HepG2 (cell line): Measurements from ENCODE around the gene MUC4. TPM values are rescaled to one million over a fixed set of nuclear protein-coding genes. Genes with fewer than 3 reads are reported as not detected.

Experiments
- ATAC-seq: fragments of 200-7000 bp; cut with Tn5 transposase; 3 replicates; pipeline ENCODE4 v1.9.1; 2020; ENCODE audit warnings: mild to moderate bottlenecking, moderate library complexity
- BruUV-seq: library from RNA; stranded (reverse); fragments of 400-500 nt; replicated peaks from 2 replicates; lab custom pipeline; 2021; lab: Mats Ljungman, UMichigan
- CTCF ChIA-PET: fragments of 300-600 bp; formaldehyde crosslinking; extraction: SDS; loops from one replicate; lab custom pipeline; 2021; ENCODE audit warnings: low total read pairs, inconsistent platforms, low intra/inter-chr PET ratio; lab: Yijun Ruan, JAX
- POLR2A ChIA-PET: fragments of 350-600 bp; sonication (Branson Sonifier 250); formaldehyde crosslinking; loops from one replicate; lab custom pipeline; 2020; ENCODE audit warnings: antibody characterized with exemption, inconsistent platforms; lab: Yijun Ruan, JAX
- DNase-seq: peaks from one replicate; pipeline ENCODE4 v3.0.0-alpha.2; 2015; ENCODE audit warnings: low spot score
- FAIRE-seq: peaks from 3 replicates; lab custom pipeline; 2011; peaks lifted over from hg19 to GRCh38; lab: Jason Lieb, UNC
- H2AFZ ChIP-seq: one replicate; pipeline ENCODE4 v1.6.1; 2011; ENCODE audit warnings: low read length, inconsistent platforms
- H3K27ac ChIP-seq: fragments of 300-600 bp; 3 replicates; pipeline ENCODE4 v1.8.0; 2011; ENCODE audit warnings: mixed run types, mild to moderate bottlenecking, mixed read lengths, low read length, inconsistent platforms; ENCODE audit not compliant: insufficient read depth; ENCODE audit errors: extremely low read length
- H3K27me3 ChIP-seq, 2 experiments: fragments of 200-600 bp in 1 of 2; 2 replicates in 1 of 2; 3 replicates in 1 of 2; pipeline versions ENCODE4 v1.6.0 to v1.8.0; 2011; ENCODE audit warnings: low read length in 2 of 2, mild to moderate bottlenecking in 2 of 2, moderate library complexity in 2 of 2, inconsistent platforms in 1 of 2; ENCODE audit not compliant: insufficient read depth in 2 of 2, control insufficient read depth in 1 of 2
- H3K36me3 ChIP-seq, 2 experiments: fragments of 200-600 bp in 1 of 2; replicated peaks in 1 of 2; 2 replicates in 1 of 2; 3 replicates in 1 of 2; pipeline versions ENCODE4 v1.5.1 to v1.8.0; 2011; ENCODE audit warnings: low read length in 2 of 2, inconsistent platforms in 1 of 2; ENCODE audit not compliant: insufficient read depth in 2 of 2, control insufficient read depth in 1 of 2
- H3K4me1 ChIP-seq: 2 replicates; pipeline ENCODE4 v1.5.1; 2012; ENCODE audit warnings: low read length, inconsistent platforms; ENCODE audit not compliant: insufficient read depth
- H3K4me2 ChIP-seq: 2 replicates; pipeline ENCODE4 v1.6.0; 2011; ENCODE audit warnings: low read depth, low read length, inconsistent platforms
- H3K4me3 ChIP-seq, 3 experiments: fragments of 200-600 bp in 1 of 3; sonication (generic), shearing (Covaris generic) in 1 of 3; replicated peaks in 1 of 3; 2 replicates each; pipeline ENCODE4 v1.5.1; 2011 to 2016; ENCODE audit warnings: low read length in 3 of 3, inconsistent platforms in 2 of 3, low read depth in 2 of 3, mild to moderate bottlenecking in 2 of 3, control low read depth in 1 of 3, mixed read lengths in 1 of 3; ENCODE audit not compliant: insufficient read depth in 1 of 3
- H3K79me2 ChIP-seq: one replicate; pipeline ENCODE4 v1.6.1; 2011; ENCODE audit warnings: low read length, inconsistent platforms; ENCODE audit not compliant: insufficient read depth
- H3K9ac ChIP-seq: 2 replicates; pipeline ENCODE4 v1.6.0; 2011; ENCODE audit warnings: mild to moderate bottlenecking, low read depth, low read length, inconsistent platforms; ENCODE audit not compliant: insufficient read depth
- H3K9me3 ChIP-seq: 2 replicates; pipeline ENCODE4 v1.5.1; 2012; ENCODE audit warnings: mild to moderate bottlenecking, low read length
- H4K20me1 ChIP-seq: 2 replicates; pipeline ENCODE4 v1.6.0; 2011; ENCODE audit warnings: inconsistent platforms, mild to moderate bottlenecking, low read length, moderate library complexity; ENCODE audit not compliant: insufficient read depth
- BHLHE40 ChIP-seq: IDR thresholded peaks from 2 replicates; pipeline ENCODE4 v1.6.1; 2011; ENCODE audit warnings: low read length, improper control_type of control experiment
- GABPA ChIP-seq, 2 experiments: IDR thresholded peaks; 2 replicates each; pipeline ENCODE4 v1.6.1; 2011 to 2016; ENCODE audit warnings: low read depth in 2 of 2, low read length in 1 of 2, missing biosample characterization in 1 of 2, missing genetic modification characterization in 1 of 2
- GABPB1 ChIP-seq: IDR thresholded peaks from 2 replicates; pipeline ENCODE4 v1.6.1; 2016; ENCODE audit warnings: mild to moderate bottlenecking, missing genetic modification reagents, moderate library complexity, missing compliant biosample characterization
- HDAC2 ChIP-seq: sonication (generic); formaldehyde crosslinking; IDR thresholded peaks from 2 replicates; pipeline ENCODE4 v1.4.0; 2020; ENCODE audit warnings: missing genetic modification reagents
- JUNB ChIP-seq: sonication (generic); formaldehyde crosslinking; IDR thresholded peaks from 2 replicates; pipeline ENCODE4 v1.8.0; 2022; ENCODE audit warnings: missing genetic modification reagents, mild to moderate bottlenecking, borderline replicate concordance
- KAT2B ChIP-seq: fragments of 150-350 bp; IDR thresholded peaks from 2 replicates; pipeline ENCODE4 v1.6.1; 2014; ENCODE audit warnings: low read depth, low read length, borderline replicate concordance
- NFIC ChIP-seq: IDR thresholded peaks from 2 replicates; pipeline ENCODE4 v1.6.1; 2012; ENCODE audit warnings: mild to moderate bottlenecking, low read length, inconsistent platforms
- PREB ChIP-seq: sonication (generic); formaldehyde crosslinking; IDR thresholded peaks from 2 replicates; pipeline ENCODE4 v1.4.0; 2020; ENCODE audit warnings: missing genetic modification reagents
- ZSCAN31 ChIP-seq: sonication (generic); formaldehyde crosslinking; IDR thresholded peaks from 2 replicates; pipeline ENCODE4 v1.5.0; 2020; ENCODE audit warnings: low read depth, mild to moderate bottlenecking, missing genetic modification reagents
- WGBS: methylation state at CpG from one replicate; pipeline ENCODE4 v1.1.6; 2017; ENCODE audit warnings: low lambda C conversion rate; 5-methylcytosine and 5-hydroxymethylcytosine counted together
- in situ Hi-C: cut with HindIII; loops from 2 replicates; pipeline ENCODE4 v1.10.0; 2017; ENCODE audit warnings: low pct_unique_long_range_greater_than_20kb; ENCODE audit not compliant: extremely low pct_ligation_motif_present
- intact Hi-C: fragments of 100-400 bp; cut with micrococcal nuclease; formaldehyde crosslinking; loops from one replicate; pipeline ENCODE4 v1.10.0; 2022; ENCODE audit not compliant: unreplicated experiment
- polyA plus RNA-seq, 8 experiments: library from polyadenylated mRNA; depleted of rRNA in 3 of 8; stranded (reverse) in 7 of 8; unstranded in 1 of 8; fragments of >200 nt; fragmentation: Illumina TruSeq in 4 of 8; extraction: Trizol in 4 of 8; gene quantifications; 2 replicates each; pipeline versions ENCODE4 v1.2.1 to v1.2.3, GENCODE V29; 2011 to 2016; ENCODE audit warnings: low read depth in 4 of 8, missing spikeins in 1 of 8, mixed read lengths in 1 of 8; ENCODE audit not compliant: insufficient read depth in 1 of 8
- total RNA-seq, 5 experiments: library from RNA; depleted of rRNA; stranded (reverse); fragments of >200 nt; fragmentation: Illumina TruSeq; extraction: Trizol; gene quantifications; 2 replicates each; pipeline ENCODE4 v1.2.3, GENCODE V29; 2016; ENCODE audit warnings: low read depth in 1 of 5
- TF ChIP-seq, protein P1 (sequence below): IDR thresholded peaks from 2 replicates; pipeline ENCODE4 v1.6.1; 2012; ENCODE audit warnings: low read depth, low read length, improper control_type of control experiment
- TF ChIP-seq, protein P2 (sequence below): IDR thresholded peaks from 2 replicates; pipeline ENCODE4 v1.6.1; 2016; ENCODE audit warnings: low read depth, borderline replicate concordance
- TF ChIP-seq, protein P3 (sequence below): sonication (generic); formaldehyde crosslinking; IDR thresholded peaks from 2 replicates; pipeline ENCODE4 v1.8.1; 2022; ENCODE audit warnings: mild to moderate bottlenecking, missing genetic modification reagents

The MUC4 gene
- total and polyA plus RNA-seq, 2 of the 13 experiments (the other 11 are each of a cell fraction or from before 2014, with no cell fraction given): not detected

DNA sequence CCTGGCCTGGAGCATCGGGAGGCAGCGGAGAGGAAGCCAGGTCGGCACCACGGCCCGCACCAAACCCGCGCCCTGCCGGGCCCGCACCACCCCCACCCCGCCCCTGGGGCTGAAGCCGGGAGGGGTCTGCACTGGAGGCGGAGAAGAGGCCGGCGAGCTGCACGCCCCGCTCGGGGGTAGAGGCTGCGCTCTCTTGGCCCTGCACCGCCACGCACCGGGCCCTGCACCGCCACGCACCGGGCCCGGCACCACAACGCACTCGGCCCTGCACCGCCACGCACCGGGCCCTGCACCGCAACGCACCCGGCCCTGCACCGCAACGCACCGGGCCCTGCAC, 49.5 kb downstream of the MUC4 start:
- in situ Hi-C loops: no loop called here

More for the DNA sequence above, 49.5 kb downstream of the MUC4 start:
- Histone ChIP-seq H3K27ac (no peak overlapping the region), H3K36me3 (no peaks in the 10 kb centered on the region), H3K4me3 (no peak overlapping the region), H3K4me2 (no peak overlapping the region), H3K27me3 (peaks cover 10 to 56% of the 10 kb centered on the region in 2 experiments; a peak in 4 of 5 replicates), H3K4me1 (no peaks in the 10 kb centered on the region), H4K20me1 (no peaks in the 10 kb centered on the region), H2AFZ (no peak overlapping the region), H3K9me3 (no peaks in the 10 kb centered on the region), H3K9ac (no peak overlapping the region), H3K79me2 (no peaks in the 10 kb centered on the region)
- BruUV-seq: no TSS peak
- FAIRE-seq (no peak), DNase-seq (no peak), ATAC-seq (no peak)
- intact Hi-C loops: no loop called here
- TF ChIP-seq PREB (CRISPR knock-in tag) (no peak), JUNB (CRISPR knock-in tag) (no peak), HDAC2 (CRISPR knock-in tag) (no peak), ZSCAN31 (CRISPR knock-in tag) (no peak), GABPA (IDR thresholded peaks at IDR 0.05; ENCODE audit: low read depth, low read length) (no peak), GABPA (CRISPR knock-in tag; IDR thresholded peaks at IDR 0.05; ENCODE audit: low read depth) (no peak), GABPB1 (CRISPR knock-in tag) (no peak), KAT2B (no peak), NFIC (no peak), BHLHE40 (no peak)
- TF ChIP-seq, protein P1, sequence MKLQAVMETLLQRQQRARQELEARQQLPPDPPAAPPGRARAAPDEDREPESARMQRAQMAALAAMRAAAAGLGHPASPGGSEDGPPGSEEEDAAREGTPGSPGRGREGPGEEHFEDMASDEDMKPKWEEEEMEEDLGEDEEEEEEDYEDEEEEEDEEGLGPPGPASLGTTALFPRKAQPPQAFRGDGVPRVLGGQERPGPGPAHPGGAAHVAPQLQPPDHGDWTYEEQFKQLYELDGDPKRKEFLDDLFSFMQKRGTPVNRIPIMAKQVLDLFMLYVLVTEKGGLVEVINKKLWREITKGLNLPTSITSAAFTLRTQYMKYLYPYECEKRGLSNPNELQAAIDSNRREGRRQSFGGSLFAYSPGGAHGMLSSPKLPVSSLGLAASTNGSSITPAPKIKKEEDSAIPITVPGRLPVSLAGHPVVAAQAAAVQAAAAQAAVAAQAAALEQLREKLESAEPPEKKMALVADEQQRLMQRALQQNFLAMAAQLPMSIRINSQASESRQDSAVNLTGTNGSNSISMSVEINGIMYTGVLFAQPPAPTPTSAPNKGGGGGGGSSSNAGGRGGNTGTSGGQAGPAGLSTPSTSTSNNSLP: no peak
- TF ChIP-seq, protein P2, sequence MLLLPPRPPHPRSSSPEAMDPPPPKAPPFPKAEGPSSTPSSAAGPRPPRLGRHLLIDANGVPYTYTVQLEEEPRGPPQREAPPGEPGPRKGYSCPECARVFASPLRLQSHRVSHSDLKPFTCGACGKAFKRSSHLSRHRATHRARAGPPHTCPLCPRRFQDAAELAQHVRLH: no peak
- TF ChIP-seq, protein P3, sequence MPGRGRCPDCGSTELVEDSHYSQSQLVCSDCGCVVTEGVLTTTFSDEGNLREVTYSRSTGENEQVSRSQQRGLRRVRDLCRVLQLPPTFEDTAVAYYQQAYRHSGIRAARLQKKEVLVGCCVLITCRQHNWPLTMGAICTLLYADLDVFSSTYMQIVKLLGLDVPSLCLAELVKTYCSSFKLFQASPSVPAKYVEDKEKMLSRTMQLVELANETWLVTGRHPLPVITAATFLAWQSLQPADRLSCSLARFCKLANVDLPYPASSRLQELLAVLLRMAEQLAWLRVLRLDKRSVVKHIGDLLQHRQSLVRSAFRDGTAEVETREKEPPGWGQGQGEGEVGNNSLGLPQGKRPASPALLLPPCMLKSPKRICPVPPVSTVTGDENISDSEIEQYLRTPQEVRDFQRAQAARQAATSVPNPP (CRISPR knock-in tag): no peak
- CTCF ChIA-PET: no interaction called here
- POLR2A ChIA-PET: no interaction called here
- WGBS: 80% methylated on average over 24 of the region's 36 CpGs
